Measurements from ENCODE around the gene IBTK. TPM values are rescaled to one million over a fixed set of nuclear protein-coding genes. Genes with fewer than 3 reads are reported as not detected.

IBTK gene
- total and polyA plus RNA-seq, 2 of the 8 experiments (the other 6 are each of a cell fraction or from before 2014, with no cell fraction given) = 4.6 to 24.2 TPM

- Histone ChIP-seq H4K8ac (ENCODE audit: extremely low read depth, insufficient read depth, low read length) (no peak overlapping the region), H4K5ac (ENCODE audit: insufficient read length, low read depth, low read length) (no peak overlapping the region), H3K4me2 (ENCODE audit: insufficient read depth in 1 of 2, low read depth in 2 of 2, low read length in 2 of 2) (no peak overlapping the region), H2BK20ac (ENCODE audit: low read length) (no peak overlapping the region), H3K56ac (replicated peaks; ENCODE audit: insufficient read length, low read depth, low read length) (no peak overlapping the region), H2AFZ (ENCODE audit: low read length) (no peak overlapping the region), H3K36me3 (ENCODE audit: control insufficient read depth in 2 of 4, insufficient read depth in 4 of 4, low read length in 3 of 4) (peaks cover 0 to 69% (median 38%) of the 10 kb centered on the region in 4 experiments; a peak in 7 of 8 replicates), H3K79me2 (ENCODE audit: control insufficient read depth in 1 of 2, insufficient read depth in 2 of 2, low read length in 2 of 2) (no peaks in the 10 kb centered on the region), H3K4ac (replicated peaks; ENCODE audit: insufficient read length, low read depth, low read length) (no peak overlapping the region), H4K91ac (replicated peaks; ENCODE audit: insufficient read length, low read length) (no peak overlapping the region), H3K18ac (ENCODE audit: extremely low read depth, low read length) (no peak overlapping the region), H3K23me2 (ENCODE audit: low read depth, low read length) (no peaks in the 10 kb centered on the region), H3K9me3 (ENCODE audit: insufficient read depth in 2 of 2, low read depth in 1 of 2, low read length in 1 of 2) (no peaks in the 10 kb centered on the region), H3K4me3 (ENCODE audit: extremely low read depth in 1 of 4, insufficient read depth in 2 of 4, low read depth in 3 of 4, low read length in 4 of 4) (no peak overlapping the region), H2BK12ac (ENCODE audit: low read depth, low read length) (no peak overlapping the region), H3K27ac (ENCODE audit: low read depth, low read length) (no peak overlapping the region), H3K23ac (ENCODE audit: insufficient read length) (no peak overlapping the region), H4K20me1 (replicated peaks in 1 of 2; ENCODE audit: control insufficient read depth in 1 of 2, insufficient read depth in 2 of 2, low read length in 2 of 2) (no peaks in the 10 kb centered on the region), H3K9ac (replicated peaks in 1 of 4; ENCODE audit: extremely low read depth in 1 of 4, low read depth in 3 of 4, low read length in 3 of 4) (no peak overlapping the region), H2BK5ac (ENCODE audit: low read depth, low read length) (no peak overlapping the region), H3K14ac (ENCODE audit: insufficient read length) (no peak overlapping the region), H2BK120ac (replicated peaks; ENCODE audit: low read depth, low read length) (no peak overlapping the region), H3K27me3 (replicated peaks in 1 of 4; ENCODE audit: control insufficient read depth in 3 of 4, extremely low read depth in 1 of 4, insufficient read depth in 3 of 4, low read length in 3 of 4) (no peaks in the 10 kb centered on the region), H3K79me1 (ENCODE audit: low read depth, low read length) (no peaks in the 10 kb centered on the region), H2AK5ac (ENCODE audit: low read depth, low read length) (no peak overlapping the region), H2BK15ac (ENCODE audit: low read length) (no peak overlapping the region), H3K4me1 (replicated peaks in 1 of 4; ENCODE audit: control insufficient read depth in 3 of 4, insufficient read depth in 4 of 4, low read length in 3 of 4) (no peaks in the 10 kb centered on the region; a peak in 1 of 7 replicates)
- CTCF ChIA-PET (ENCODE audit: partially characterized antibody) = interaction anchor here (0.7 to 1.6 kb wide), 2 partner anchors 18 to 870 kb away, joined by 5 read pairs; partner anchors contain the start of gene UBE3D
- DNase-seq (ENCODE audit: low read depth in 1 of 2, low spot score in 2 of 2) (no peak), FAIRE-seq (no peak)
- POLR2A ChIA-PET (ENCODE audit: partially characterized antibody) = no interaction called here
- 86% methylated on average over 4 of the region's 4 CpGs; no CpG with 5 or more reads in 1 of the 2 experiments for WGBS, 2 experiments (ENCODE audit: extremely low coverage in 1 of 2, insufficient coverage in 1 of 2, insufficient read length in 1 of 2, insufficient replicate concordance in 2 of 2, low coverage in 1 of 2, low lambda C conversion rate in 2 of 2, missing lambda C conversion rate in 1 of 2)
- TF ChIP-seq KDM1A (IDR thresholded peaks at IDR 0.05; ENCODE audit: borderline replicate concordance, low read length) (no peak), SIX5 (IDR thresholded peaks at IDR 0.05; ENCODE audit: low read depth, low read length) (no peak), ATF3 (IDR thresholded peaks at IDR 0.05; ENCODE audit: insufficient read depth, low read depth, low read length) (no peak), ASH2L (IDR thresholded peaks at IDR 0.05; ENCODE audit: low read length) (no peak), EZH2 (IDR thresholded peaks at IDR 0.05; ENCODE audit: low read depth, low read length, severe bottlenecking) (no peak), TCF12 (IDR thresholded peaks at IDR 0.05; ENCODE audit: low read depth, low read length) (no peak), FOSL1 (IDR thresholded peaks at IDR 0.05; ENCODE audit: insufficient read depth, low read depth, low read length) (no peak), RXRA (IDR thresholded peaks at IDR 0.05; ENCODE audit: insufficient read depth, low read depth, low read length) (no peak), RFX5 (IDR thresholded peaks at IDR 0.05; ENCODE audit: borderline replicate concordance, low read depth, low read length) (no peak), CEBPB (IDR thresholded peaks at IDR 0.05; ENCODE audit: low read depth, low read length) (no peak), E2F6 (IDR thresholded peaks at IDR 0.05) (no peak), SP2 (IDR thresholded peaks at IDR 0.05; ENCODE audit: low read length) (no peak), GTF2F1 (IDR thresholded peaks at IDR 0.05; ENCODE audit: borderline replicate concordance, low read depth, low read length) (no peak), KDM5A (IDR thresholded peaks at IDR 0.05; ENCODE audit: low read length) (no peak)
These were observed 51.9 kb downstream of the IBTK start for GRCh38 chr6:82195619-82196018.

Data from H1 (cell line).